Midbrain (tissue), 1 donor: ENCODE data around the gene POU2AF3.

Experiments used
- DNase-seq: peaks from one replicate; lab custom pipeline; 2025; lab: John Stamatoyannopoulos, UW

The POU2AF3 gene

GRCh38 chr11:111353776-111354600 lies 55.6 kb downstream of the POU2AF3 start:
- no peak for DNase-seq

- DNase-seq = no peak
Observed at GRCh38 chr11:111354601-111354891, 56.2 kb downstream of the POU2AF3 start.

- DNase-seq = no peak
Observed at GRCh38 chr11:111355101-111355500, 56.8 kb downstream of the POU2AF3 start.

- DNase-seq = no peak
Observed at GRCh38 chr11:111355956-111356659, 57.8 kb downstream of the POU2AF3 start.

GRCh38 chr11:111356660-111357048 lies 58.3 kb downstream of the POU2AF3 start:
- DNase-seq = no peak

GRCh38 chr11:111357150-111358037 lies 59.0 kb downstream of the POU2AF3 start:
- no peak for DNase-seq
